Stimulated activated CD8-positive, alpha-beta memory T cell treated with anti-CD3 and anti-CD28 coated beads, Interleukin-15, amount 100 ng/mL, for 4 hours (primary cell): ENCODE data around the gene HIGD2B.
"Not testable (repeated sequence)": the region's sequence is repeated elsewhere in the genome, so short reads cannot be mapped to it uniquely, and the experiment has no call there.

Source experiments
- DNase-seq, 2 donors: peaks; one replicate each; pipeline ENCODE4 v3.0.0-alpha.2; 2020; ENCODE audit warnings: low read depth in 2 of 2

The HIGD2B gene, protein sequence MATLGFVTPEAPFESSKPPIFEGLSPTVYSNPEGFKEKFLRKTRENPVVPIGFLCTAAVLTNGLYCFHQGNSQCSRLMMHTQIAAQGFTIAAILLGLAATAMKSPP

DNA sequence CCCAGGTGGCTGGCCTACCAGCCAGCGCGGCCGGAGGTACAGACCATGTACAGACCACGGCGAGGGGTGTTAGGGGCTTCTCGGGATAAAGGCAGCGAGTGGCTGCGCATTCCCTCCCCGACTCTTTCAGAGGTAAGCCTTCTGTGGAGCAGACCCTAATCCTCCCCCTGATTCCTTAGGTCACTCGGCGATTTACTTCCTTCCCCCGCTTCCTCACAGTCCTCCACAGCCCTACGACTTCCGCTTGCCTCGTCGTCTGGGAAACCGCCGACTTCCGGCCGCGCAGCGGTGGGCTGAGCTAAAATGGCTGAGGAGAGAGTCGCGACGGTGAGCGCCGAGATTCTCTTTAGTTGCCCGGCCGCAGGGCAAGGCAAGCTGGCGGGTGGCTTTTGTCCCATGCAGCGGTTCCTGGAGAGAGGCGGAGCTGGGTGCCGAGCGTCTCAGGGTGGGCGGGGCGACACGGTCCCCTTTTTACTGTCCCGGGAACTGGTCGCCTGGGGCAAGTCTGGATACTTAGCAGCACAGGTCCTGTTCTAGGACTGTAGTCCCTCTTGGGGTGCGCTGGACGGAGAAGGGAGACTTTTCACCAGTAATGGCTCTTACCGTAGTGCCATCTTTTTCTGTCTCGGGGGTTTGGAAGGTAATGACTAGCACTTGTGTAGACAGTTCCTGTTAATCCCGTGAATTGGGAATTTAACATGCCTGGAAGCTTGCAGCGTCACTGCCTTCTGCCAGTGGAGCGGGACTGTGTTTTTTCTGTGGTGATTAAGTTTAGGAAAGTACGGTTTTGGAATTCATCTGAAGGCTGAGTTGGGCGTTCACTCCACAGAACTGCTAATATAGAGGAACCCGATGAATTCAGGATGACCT, at the start of gene HIGD2B, which contains the start of gene BBS4:
Gene HIGD2B, minus strand, starts transcription at position 258 of the 870 bp plus-strand sequence. CDS start 9,808 bp downstream, outside the sequence.
Gene BBS4, plus strand, starts transcription at position 283 of the 870 bp plus-strand sequence. Its CDS starts 21 bp downstream, at position 304.
- peak; percentile 73 to 75 for DNase-seq

DNA sequence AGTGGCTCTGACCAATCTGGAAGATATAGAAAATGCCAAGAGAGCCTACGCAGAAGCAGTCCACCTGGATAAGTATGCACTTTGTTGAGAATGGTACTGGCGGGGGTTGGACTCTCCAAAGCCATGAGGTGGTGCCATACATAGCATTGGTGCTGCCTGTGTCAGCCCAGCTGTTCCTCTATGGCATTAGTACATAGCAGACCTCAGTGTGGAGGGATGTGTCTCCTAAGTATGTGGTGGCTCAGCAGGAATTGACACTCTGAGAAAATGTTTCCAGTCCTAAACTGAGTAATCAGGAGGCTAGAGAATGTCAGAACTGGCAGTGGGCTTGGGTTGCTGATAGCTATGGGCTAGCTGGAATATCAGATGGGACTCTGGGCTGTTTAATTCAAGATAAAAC, 49.1 kb upstream of the HIGD2B start:
- DNase-seq = no peak

DNA sequence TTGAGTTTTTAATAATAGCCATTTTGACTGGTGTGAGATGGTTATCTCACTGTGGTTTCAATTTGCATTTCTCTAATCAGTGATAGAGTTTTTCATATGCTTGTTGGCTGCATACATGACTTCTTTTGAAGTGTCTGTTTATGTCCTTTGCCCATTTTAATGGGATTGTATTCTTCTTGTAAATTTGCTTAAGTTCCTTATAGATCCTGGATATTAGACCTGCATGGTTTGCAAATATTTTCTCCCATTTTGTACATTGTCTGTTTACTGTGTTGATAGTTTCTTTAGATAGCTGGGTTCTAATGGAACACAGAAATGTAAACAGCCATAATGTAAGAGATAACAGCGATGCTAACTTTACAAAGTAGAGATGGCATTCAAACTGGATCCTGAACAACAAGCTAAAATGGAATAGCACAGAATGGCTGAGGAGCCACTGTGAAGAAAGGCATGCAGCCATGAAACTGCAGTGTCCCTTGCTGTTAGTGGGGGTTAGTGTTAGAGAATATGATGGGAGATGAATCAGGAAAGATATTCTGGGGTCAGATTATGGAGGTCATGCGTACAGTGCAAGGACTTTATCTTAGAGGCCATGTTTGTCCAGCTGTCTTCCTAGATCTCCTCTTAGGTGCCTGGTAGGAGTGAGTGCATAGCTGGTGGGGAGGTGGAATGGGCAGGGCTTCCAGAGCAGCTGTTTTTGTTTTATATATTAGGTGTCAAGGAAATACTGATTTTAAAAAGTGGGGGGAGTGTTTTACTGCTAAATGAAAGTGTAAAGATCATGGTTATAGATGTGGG, 48.2 kb upstream of the HIGD2B start:
- DNase-seq = no peak

DNA sequence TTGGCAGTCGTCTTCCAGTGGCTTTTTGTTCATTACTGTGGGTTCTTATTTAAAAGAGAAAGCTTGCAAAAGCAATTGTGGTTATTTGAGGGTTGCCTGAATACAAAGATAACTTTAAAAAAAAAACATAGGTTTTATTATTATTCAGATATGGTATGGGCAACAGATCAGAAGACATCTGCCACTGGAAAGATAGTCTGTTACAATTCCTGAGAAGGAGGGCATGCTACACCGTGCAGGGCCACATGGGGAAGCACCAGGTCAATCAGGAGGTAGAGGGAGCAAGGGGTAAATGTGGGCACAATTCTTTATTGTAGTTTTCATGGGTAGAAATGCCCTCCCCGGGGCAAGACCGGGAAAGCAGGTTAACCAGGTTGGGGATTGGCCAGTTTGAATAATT, 46.5 kb upstream of the HIGD2B start:
- DNase-seq = no peak

DNA sequence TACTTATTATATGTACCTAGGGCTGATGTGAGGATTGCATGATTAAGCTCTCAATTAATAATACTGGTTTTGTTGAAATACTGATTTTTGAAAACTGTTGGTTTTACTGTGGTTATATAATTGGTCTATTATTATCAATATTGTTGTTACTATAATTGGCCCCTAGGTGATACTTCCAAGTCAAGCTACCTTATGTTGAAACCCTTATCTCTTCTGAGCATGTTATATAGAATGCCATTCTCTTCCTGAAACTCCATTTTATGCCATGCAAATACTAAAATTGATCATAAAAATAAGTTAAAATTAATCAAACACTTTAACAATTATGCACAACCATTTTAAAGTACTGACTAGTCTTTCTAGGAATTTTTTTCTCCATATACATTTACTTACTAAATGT, 46.1 kb upstream of the HIGD2B start:
- no peak for DNase-seq

DNA sequence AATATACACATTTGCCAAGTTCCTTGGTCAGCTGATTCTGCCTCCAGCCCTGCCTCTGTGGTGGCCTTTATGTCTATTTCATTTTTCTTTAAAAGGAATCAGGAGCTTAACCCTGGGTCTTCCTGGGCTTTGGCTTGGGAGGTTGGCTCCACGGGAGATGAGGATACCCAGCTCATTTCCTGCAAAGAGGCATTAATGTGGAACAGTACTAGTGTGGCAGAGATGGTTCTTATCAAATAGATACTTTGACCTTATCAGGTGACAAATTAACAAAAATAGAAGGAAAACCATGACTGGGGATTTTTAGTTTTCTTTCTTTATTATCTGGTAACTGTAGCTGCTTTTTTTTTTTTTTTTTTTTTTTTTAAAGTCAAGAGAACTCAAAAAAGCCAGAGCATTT, 42.8 kb upstream of the HIGD2B start:
- DNase-seq = no peak

- DNase-seq = not testable (repeated sequence)
Observed at GRCh38 chr15:72728249-72728648, 42.3 kb upstream of the HIGD2B start.

DNA sequence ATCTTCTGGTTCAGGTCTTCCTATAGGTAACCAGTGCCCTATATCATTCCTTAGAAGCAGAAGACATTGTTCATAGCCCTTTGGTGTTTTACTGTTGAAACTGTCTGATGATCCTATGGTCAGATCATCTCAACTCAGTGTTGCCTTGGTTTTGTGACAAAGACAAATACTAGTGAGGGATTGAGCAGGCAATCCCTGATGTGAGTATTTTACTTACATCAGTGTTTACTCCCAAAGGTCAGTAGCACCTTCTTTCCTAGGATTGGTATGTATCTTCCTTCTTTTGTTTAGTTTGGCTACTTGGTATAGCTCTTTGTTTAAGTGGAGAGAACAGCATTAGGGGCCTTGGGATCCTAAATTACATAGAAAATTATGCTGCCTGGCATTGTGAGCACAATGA, 41.2 kb upstream of the HIGD2B start:
- no peak for DNase-seq

DNA sequence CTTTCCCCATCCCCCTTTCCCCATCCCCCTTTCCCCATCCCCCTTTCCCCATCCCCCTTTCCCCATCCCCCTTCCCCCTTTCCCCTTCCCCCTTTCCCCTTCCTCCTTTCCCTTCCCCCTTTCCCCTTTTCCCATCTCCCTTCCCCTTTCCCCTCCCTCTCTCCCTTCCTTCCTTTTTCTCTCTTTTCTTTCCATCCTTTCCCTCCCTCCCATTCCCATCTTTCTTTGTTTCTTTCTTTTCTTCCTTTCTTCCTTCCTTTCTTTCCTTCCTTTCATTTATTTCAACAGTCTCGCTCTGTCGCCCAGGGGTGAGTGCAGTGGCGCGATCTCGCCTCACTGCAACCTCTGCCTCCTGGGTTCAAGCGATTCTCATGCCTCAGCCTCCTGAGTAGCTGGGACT, 39.9 kb upstream of the HIGD2B start:
- DNase-seq = not testable (repeated sequence)

DNA sequence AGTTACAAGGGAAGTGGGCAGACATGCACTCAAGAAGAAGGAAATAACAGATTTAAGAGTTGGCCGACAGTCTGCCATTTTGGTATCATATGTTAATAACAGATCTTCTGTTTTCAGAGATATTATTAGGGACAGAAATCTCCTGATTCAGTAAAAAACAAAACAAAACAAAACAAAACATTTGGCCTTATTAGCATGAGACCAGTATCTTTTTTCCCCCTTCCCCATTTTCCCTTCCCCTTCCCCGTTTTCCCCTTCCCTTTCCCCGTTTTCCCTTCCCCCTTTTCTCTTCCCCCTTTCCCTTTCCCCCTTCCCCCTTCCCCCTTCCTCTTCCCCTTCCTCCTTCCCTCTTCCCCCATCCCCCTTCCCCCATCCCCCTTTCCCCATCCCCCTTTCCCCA, 39.5 kb upstream of the HIGD2B start:
- no peak for DNase-seq

GRCh38 chr15:72724028-72724427, 38.0 kb upstream of the HIGD2B start:
- DNase-seq = no peak

- peak; percentile 13 to 57 for DNase-seq
Observed at GRCh38 chr15:72722071-72722696, 36.2 kb upstream of the HIGD2B start.

- not testable (repeated sequence) for DNase-seq
Observed at GRCh38 chr15:72708551-72709303, 22.7 kb upstream of the HIGD2B start.

GRCh38 chr15:72706266-72706665, 20.3 kb upstream of the HIGD2B start:
- no peak for DNase-seq

DNA sequence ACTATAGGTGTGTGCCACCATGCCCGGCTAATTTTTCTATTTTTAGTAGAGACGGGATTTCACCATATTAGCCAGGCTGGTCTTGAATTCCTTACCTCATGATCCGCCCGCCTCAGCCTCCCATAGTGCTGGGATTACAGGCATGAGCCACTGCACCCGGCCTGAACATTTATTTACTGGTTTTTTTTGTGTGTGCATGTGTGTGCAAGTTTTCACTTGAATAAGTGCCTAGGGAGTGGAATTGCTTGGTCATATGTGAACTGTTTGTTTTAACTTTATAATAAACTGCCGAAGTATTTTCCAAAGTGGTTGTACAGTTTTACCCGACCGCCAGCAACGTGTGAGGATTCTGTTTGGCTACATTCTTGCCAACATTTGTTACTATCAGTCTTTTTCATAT, 14.1 kb upstream of the HIGD2B start:
- DNase-seq = no peak

GRCh38 chr15:72698938-72699337, 13.0 kb upstream of the HIGD2B start:
- no peak for DNase-seq

DNA sequence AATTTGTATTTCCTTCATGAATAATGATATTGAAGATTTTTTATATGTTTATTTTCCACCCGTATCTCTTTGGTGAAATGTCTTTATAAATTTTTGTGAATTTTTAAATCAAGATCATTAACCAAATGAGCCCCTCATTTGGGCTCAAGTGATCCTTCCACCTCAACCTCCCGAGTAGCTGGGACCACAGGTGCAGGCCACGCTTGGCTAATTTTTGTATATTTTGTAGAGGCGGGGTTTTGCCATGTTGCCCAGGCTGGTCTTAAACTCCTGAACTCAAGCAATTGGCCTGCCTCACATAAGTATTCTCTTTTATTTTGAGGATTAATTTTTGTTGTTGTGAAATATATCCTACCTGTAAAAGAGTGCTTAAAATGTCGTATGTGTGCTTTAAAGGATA, 5.0 kb upstream of the HIGD2B start:
- no peak for DNase-seq

- DNase-seq = no peak
Observed at GRCh38 chr15:72688697-72689096, 2.7 kb upstream of the HIGD2B start.

- no peak for DNase-seq
Observed at GRCh38 chr15:72685301-72685924, 569 bp downstream of the HIGD2B start.

- no peak for DNase-seq
Observed at GRCh38 chr15:72682772-72683171, 3.2 kb downstream of the HIGD2B start.

GRCh38 chr15:72680931-72681330, 5.1 kb downstream of the HIGD2B start:
- no peak for DNase-seq
